Keratinocyte (primary cell): Measurements from ENCODE around the gene TMEM187. TPM values are rescaled to one million over a fixed set of nuclear protein-coding genes. Genes with fewer than 3 reads are reported as not detected.

ENCODE experiments used
- DNase-seq: peaks from one replicate; pipeline ENCODE4 v3.0.0-alpha.2; 2011; ENCODE audit warnings: low read depth, missing footprints, low spot score
- FAIRE-seq: peaks from 2 replicates; lab custom pipeline; 2011; peaks lifted over from hg19 to GRCh38; lab: Jason Lieb, UNC
- H2AFZ ChIP-seq: 2 replicates; pipeline ENCODE4 v1.6.0; 2012; ENCODE audit warnings: low read length, control low read depth, inconsistent platforms; ENCODE audit not compliant: control insufficient read depth
- H3K27ac ChIP-seq: 2 replicates; pipeline ENCODE4 v1.5.1; 2011; ENCODE audit warnings: low read length; ENCODE audit not compliant: control insufficient read depth, insufficient read depth
- H3K27me3 ChIP-seq: 3 replicates; pipeline ENCODE4 v1.6.0; 2011; ENCODE audit warnings: low read length; ENCODE audit not compliant: control insufficient read depth, insufficient read depth; ENCODE audit errors: extremely low read depth
- H3K36me3 ChIP-seq, 2 experiments: 2 replicates in 1 of 2; 3 replicates in 1 of 2; pipeline ENCODE4 v1.5.1; 2011; ENCODE audit warnings: low read length in 2 of 2, mild to moderate bottlenecking in 1 of 2; ENCODE audit not compliant: control insufficient read depth in 2 of 2, insufficient read depth in 2 of 2; ENCODE audit errors: extremely low read depth in 1 of 2
- H3K4me1 ChIP-seq: 3 replicates; pipeline ENCODE4 v1.5.1; 2011; ENCODE audit warnings: low read length; ENCODE audit not compliant: control insufficient read depth, insufficient read depth; ENCODE audit errors: extremely low read depth
- H3K4me2 ChIP-seq: 3 replicates; pipeline ENCODE4 v1.6.0; 2011; ENCODE audit warnings: low read depth, low read length; ENCODE audit not compliant: control insufficient read depth, insufficient read depth; ENCODE audit errors: extremely low read depth
- H3K4me3 ChIP-seq, 3 experiments: fragments of 200-600 bp in 1 of 3; sonication (generic) in 1 of 3; 2 replicates in 2 of 3; 3 replicates in 1 of 3; pipeline ENCODE4 v1.5.1; 2011 to 2016; ENCODE audit warnings: low read length in 3 of 3, mild to moderate bottlenecking in 3 of 3, control low read depth in 2 of 3, inconsistent platforms in 1 of 3, low read depth in 1 of 3, mixed read lengths in 1 of 3, mixed run types in 1 of 3, moderate library complexity in 1 of 3; ENCODE audit not compliant: control insufficient read depth in 2 of 3, insufficient read depth in 2 of 3; ENCODE audit errors: extremely low read depth in 1 of 3
- H3K79me2 ChIP-seq: 2 replicates; pipeline ENCODE4 v1.6.0; 2012; ENCODE audit warnings: low read length; ENCODE audit not compliant: control insufficient read depth, insufficient read depth
- H3K9ac ChIP-seq: 3 replicates; pipeline ENCODE4 v1.6.0; 2011; ENCODE audit warnings: low read length; ENCODE audit not compliant: control insufficient read depth, insufficient read depth; ENCODE audit errors: extremely low read depth
- H3K9me1 ChIP-seq: 3 replicates; pipeline ENCODE4 v1.6.0; 2011; ENCODE audit warnings: low read length; ENCODE audit not compliant: control insufficient read depth, insufficient read depth; ENCODE audit errors: extremely low read depth
- H3K9me3 ChIP-seq: 2 replicates; pipeline ENCODE4 v1.5.1; 2012; ENCODE audit warnings: low read depth, low read length; ENCODE audit not compliant: control insufficient read depth
- H4K20me1 ChIP-seq: 3 replicates; pipeline ENCODE4 v1.6.0; 2011; ENCODE audit warnings: low read length; ENCODE audit not compliant: control insufficient read depth, insufficient read depth; ENCODE audit errors: extremely low read depth
- EZH2 ChIP-seq: IDR thresholded peaks from one replicate; pipeline ENCODE4 v1.6.1; 2012; ENCODE audit warnings: inconsistent platforms, mild to moderate bottlenecking, low read length, moderate library complexity
- dilution Hi-C: fragments of 300-500 bp; cut with MboI; formaldehyde crosslinking; loops from one replicate; pipeline ENCODE4 v1.7.0; 2020; ENCODE audit warnings: low sequenced_read_pairs; ENCODE audit not compliant: extremely low pct_ligation_motif_present
- polyA plus RNA-seq, 5 experiments: library from polyadenylated mRNA; depleted of rRNA in 3 of 5; stranded (reverse) in 3 of 5; stranded (forward) in 1 of 5; unstranded in 1 of 5; fragments of >200 nt; gene quantifications; 1 replicate in 1 of 5; 2 replicates in 3 of 5; 3 replicates in 1 of 5; pipeline versions ENCODE4 v1.2.1 to v1.2.3, GENCODE V29; 2011 to 2012; ENCODE audit warnings: missing spikeins in 2 of 5, low read depth in 1 of 5, low replicate concordance in 1 of 5
- TF ChIP-seq, protein P1 (sequence below), 3 experiments: IDR thresholded peaks in 1 of 3; conservative IDR thresholded peaks in 1 of 3; optimal IDR thresholded peaks in 1 of 3; 2 replicates in 2 of 3; 3 replicates in 1 of 3; pipeline versions ENCODE3 to v1.5.1; 2011; ENCODE audit warnings: low read length in 3 of 3, mild to moderate bottlenecking in 3 of 3, moderate library complexity in 2 of 3, control low read depth in 1 of 3, inconsistent platforms in 1 of 3; ENCODE audit not compliant: insufficient read depth in 2 of 3; ENCODE audit errors: extremely low read depth in 1 of 3

TMEM187 gene
- polyA plus RNA-seq, 1 donor (not counting 4 experiments of a cell fraction or from before 2014, with no cell fraction given): 6.6 TPM

GRCh38 chrX:154002215-154002719 lies 29.7 kb downstream of the TMEM187 start:
- Histone ChIP-seq H3K79me2 (no peaks in the 10 kb centered on the region), H3K27ac (no peak overlapping the region), H3K9me1 (no peaks in the 10 kb centered on the region), H3K4me2 (no peak overlapping the region), H2AFZ (no peak overlapping the region), H3K27me3 (no peaks in the 10 kb centered on the region), H3K4me3 (no peak overlapping the region), H4K20me1 (no peaks in the 10 kb centered on the region), H3K9ac (no peak overlapping the region), H3K9me3 (no peaks in the 10 kb centered on the region), H3K36me3 (no peaks in the 10 kb centered on the region), H3K4me1 (peaks cover 5% of the 10 kb centered on the region)
- DNase-seq (no peak), FAIRE-seq (no peak)
- dilution Hi-C loops: no loop called here
- TF ChIP-seq, protein P1, sequence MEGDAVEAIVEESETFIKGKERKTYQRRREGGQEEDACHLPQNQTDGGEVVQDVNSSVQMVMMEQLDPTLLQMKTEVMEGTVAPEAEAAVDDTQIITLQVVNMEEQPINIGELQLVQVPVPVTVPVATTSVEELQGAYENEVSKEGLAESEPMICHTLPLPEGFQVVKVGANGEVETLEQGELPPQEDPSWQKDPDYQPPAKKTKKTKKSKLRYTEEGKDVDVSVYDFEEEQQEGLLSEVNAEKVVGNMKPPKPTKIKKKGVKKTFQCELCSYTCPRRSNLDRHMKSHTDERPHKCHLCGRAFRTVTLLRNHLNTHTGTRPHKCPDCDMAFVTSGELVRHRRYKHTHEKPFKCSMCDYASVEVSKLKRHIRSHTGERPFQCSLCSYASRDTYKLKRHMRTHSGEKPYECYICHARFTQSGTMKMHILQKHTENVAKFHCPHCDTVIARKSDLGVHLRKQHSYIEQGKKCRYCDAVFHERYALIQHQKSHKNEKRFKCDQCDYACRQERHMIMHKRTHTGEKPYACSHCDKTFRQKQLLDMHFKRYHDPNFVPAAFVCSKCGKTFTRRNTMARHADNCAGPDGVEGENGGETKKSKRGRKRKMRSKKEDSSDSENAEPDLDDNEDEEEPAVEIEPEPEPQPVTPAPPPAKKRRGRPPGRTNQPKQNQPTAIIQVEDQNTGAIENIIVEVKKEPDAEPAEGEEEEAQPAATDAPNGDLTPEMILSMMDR (optimal IDR thresholded peaks at IDR 0.05 in 1 of 3, IDR thresholded peaks at IDR 0.05 in 1 of 3, conservative IDR thresholded peaks at IDR 0.05 in 1 of 3; ENCODE audit: extremely low read depth in 1 of 3, insufficient read depth in 2 of 3, low read length in 3 of 3): no peak
- no peak for TF ChIP-seq EZH2

DNA sequence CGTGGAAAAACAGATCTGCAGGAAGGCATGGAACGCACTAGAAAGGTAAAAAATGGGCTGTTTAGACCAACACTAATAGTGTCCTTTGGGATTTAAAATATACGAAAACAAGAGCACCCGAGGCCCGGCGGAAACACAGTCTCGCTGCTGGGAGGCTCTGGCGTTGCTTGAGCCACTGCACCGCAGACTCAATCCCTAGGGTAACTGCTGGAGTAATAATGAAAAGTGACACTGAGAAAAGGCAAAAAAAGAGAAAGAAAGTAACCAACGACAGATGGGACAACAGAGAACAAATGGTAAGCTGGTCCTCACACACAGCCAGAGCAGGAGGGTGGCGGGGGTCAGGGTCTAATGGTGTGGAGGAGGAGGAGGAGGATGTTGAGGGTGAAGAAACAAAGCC lies 31.8 kb downstream of the TMEM187 start:
- no peak for TF ChIP-seq EZH2
- TF ChIP-seq, protein P1 (optimal IDR thresholded peaks at IDR 0.05 in 1 of 3, IDR thresholded peaks at IDR 0.05 in 1 of 3, conservative IDR thresholded peaks at IDR 0.05 in 1 of 3; ENCODE audit: extremely low read depth in 1 of 3, insufficient read depth in 2 of 3, low read length in 3 of 3): no peak
- no peak for DNase-seq
- FAIRE-seq: no peak
- Histone ChIP-seq H3K4me1 (peaks cover 5% of the 10 kb centered on the region), H3K27ac (no peak overlapping the region), H3K27me3 (no peaks in the 10 kb centered on the region), H3K36me3 (no peaks in the 10 kb centered on the region), H3K79me2 (no peaks in the 10 kb centered on the region), H4K20me1 (no peaks in the 10 kb centered on the region), H2AFZ (no peak overlapping the region), H3K9me1 (no peaks in the 10 kb centered on the region), H3K4me3 (no peak overlapping the region), H3K9me3 (no peaks in the 10 kb centered on the region), H3K9ac (no peak overlapping the region), H3K4me2 (no peak overlapping the region)
- dilution Hi-C loops: no loop called here
